Suprapubic skin (tissue), 4 donors: ENCODE data around the gene GLRB. TPM values are rescaled to one million over a fixed set of nuclear protein-coding genes. Genes with fewer than 3 reads are reported as not detected.

Experiments used
- DNase-seq, 2 donors: peaks; one replicate each; pipeline ENCODE4 v3.0.0-alpha.2; 2019; ENCODE audit warnings: low spot score in 2 of 2
- H3K27ac ChIP-seq: fragments of 200-600 bp; sonication (generic); one replicate; pipeline ENCODE4 v1.5.1; 2019
- H3K27me3 ChIP-seq: fragments of 200-600 bp; sonication (generic); one replicate; pipeline ENCODE4 v1.5.1; 2019
- H3K36me3 ChIP-seq: fragments of 200-600 bp; sonication (generic); one replicate; pipeline ENCODE4 v1.5.1; 2019
- H3K4me1 ChIP-seq: fragments of 200-600 bp; sonication (generic); one replicate; pipeline ENCODE4 v1.5.1; 2019
- H3K4me3 ChIP-seq: fragments of 200-600 bp; sonication (generic); one replicate; pipeline ENCODE4 v1.5.1; 2019; ENCODE audit warnings: mild to moderate bottlenecking
- H3K9me3 ChIP-seq: fragments of 200-600 bp; sonication (generic); one replicate; pipeline ENCODE4 v1.5.1; 2019
- EP300 ChIP-seq: sonication (generic); formaldehyde crosslinking; IDR thresholded peaks from one replicate; pipeline ENCODE4 v1.6.1; 2017; ENCODE audit warnings: antibody characterized with exemption
- POLR2A ChIP-seq, 2 donors: fragments of 450-650 bp; IDR thresholded peaks; one replicate each; pipeline ENCODE4 v1.6.1; 2017; ENCODE audit warnings: antibody characterized with exemption in 2 of 2, mild to moderate bottlenecking in 2 of 2, moderate library complexity in 2 of 2
- POLR2AphosphoS5 ChIP-seq, 3 donors: sonication (generic); formaldehyde crosslinking; IDR thresholded peaks; one replicate each; pipeline ENCODE4 v1.6.1; 2017; ENCODE audit warnings: antibody characterized with exemption in 3 of 3
- WGBS: methylation state at CpG from one replicate; pipeline ENCODE4 v1.1.5; 2018; 5-methylcytosine and 5-hydroxymethylcytosine counted together
- total RNA-seq, 4 donors: library from RNA; depleted of rRNA; stranded (reverse); fragments of >200 nt; gene quantifications; one replicate each; pipeline ENCODE4 v1.1.0, GENCODE V29; 2016
- TF ChIP-seq, protein P1 (sequence below), 2 donors: fragments of 200-600 bp in 1 of 2; fragments of 450-650 bp in 1 of 2; sonication (generic) in 1 of 2; IDR thresholded peaks; one replicate each; pipeline ENCODE4 v1.5.1; 2016 to 2019; ENCODE audit warnings: antibody characterized with exemption in 2 of 2, mild to moderate bottlenecking in 1 of 2, moderate library complexity in 1 of 2

GLRB gene
- total RNA-seq, 4 donors from 2014 or later = 0.87 to 4.3 (median 3.7) TPM

DNA sequence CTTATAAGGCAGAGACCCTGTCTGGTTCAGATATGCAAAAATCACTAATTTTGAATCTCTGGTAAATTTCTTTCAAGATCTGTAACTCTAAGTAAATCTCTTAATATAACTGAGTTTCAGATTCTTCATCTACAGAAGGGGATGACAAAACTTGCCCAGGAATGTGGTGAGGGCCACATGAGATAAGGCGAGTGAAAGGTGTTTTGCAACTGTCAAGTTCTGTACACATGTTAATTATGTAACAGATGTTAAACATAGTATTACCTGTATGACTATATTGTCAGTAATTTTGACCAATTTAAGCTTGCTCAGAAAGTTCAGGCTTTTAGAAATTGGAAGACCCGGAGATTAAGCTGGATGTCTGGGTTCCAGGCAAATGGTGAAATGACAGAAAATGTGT lies 549 bp upstream of the GLRB start:
- TF ChIP-seq, protein P1, sequence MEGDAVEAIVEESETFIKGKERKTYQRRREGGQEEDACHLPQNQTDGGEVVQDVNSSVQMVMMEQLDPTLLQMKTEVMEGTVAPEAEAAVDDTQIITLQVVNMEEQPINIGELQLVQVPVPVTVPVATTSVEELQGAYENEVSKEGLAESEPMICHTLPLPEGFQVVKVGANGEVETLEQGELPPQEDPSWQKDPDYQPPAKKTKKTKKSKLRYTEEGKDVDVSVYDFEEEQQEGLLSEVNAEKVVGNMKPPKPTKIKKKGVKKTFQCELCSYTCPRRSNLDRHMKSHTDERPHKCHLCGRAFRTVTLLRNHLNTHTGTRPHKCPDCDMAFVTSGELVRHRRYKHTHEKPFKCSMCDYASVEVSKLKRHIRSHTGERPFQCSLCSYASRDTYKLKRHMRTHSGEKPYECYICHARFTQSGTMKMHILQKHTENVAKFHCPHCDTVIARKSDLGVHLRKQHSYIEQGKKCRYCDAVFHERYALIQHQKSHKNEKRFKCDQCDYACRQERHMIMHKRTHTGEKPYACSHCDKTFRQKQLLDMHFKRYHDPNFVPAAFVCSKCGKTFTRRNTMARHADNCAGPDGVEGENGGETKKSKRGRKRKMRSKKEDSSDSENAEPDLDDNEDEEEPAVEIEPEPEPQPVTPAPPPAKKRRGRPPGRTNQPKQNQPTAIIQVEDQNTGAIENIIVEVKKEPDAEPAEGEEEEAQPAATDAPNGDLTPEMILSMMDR (IDR thresholded peaks at IDR 0.05) = no peak
- TF ChIP-seq POLR2A (IDR thresholded peaks at IDR 0.05) (no peak), EP300 (no peak), POLR2AphosphoS5 (IDR thresholded peaks at IDR 0.05) (no peak)
- peak overlapping the region; percentile 72 for H3K4me3 ChIP-seq

GRCh38 chr4:157076578-157076947 lies 613 bp downstream of the GLRB start:
- no peak for TF ChIP-seq POLR2AphosphoS5 (IDR thresholded peaks at IDR 0.05)
- H3K27me3 ChIP-seq = peaks cover 11% of the 10 kb centered on the region

More for the DNA sequence above, 549 bp upstream of the GLRB start:
- H3K9me3 ChIP-seq = no peaks in the 10 kb centered on the region
- no peak overlapping the region for H3K27ac ChIP-seq
- peaks cover 11% of the 10 kb centered on the region for H3K27me3 ChIP-seq
- no peak for DNase-seq
- peaks cover 13% of the 10 kb centered on the region for H3K4me1 ChIP-seq
- H3K36me3 ChIP-seq = no peaks in the 10 kb centered on the region
- 60% methylated on average over 2 of the region's 2 CpGs for WGBS

DNA sequence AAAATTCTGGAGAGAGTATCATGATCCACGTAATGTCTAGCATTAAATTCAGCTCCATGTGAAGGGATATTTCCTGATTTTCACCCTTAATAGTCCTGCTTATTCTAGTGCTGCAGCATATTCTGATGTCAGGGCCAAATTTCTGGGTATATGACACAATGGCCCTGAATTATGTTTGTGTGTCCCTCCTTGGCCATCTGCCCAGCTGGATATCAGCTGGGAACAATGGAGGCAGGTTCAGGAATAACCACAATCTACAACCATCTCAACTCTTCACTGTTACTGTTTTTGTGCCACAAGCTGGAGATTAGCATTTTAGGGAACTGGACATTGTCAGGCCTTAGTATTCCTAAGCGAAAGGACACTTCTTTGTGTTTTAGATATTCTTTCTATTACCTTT lies 3.5 kb downstream of the GLRB start:
- WGBS = 94% methylated on average over 2 of the region's 2 CpGs
- DNase-seq = no peak
- no peak overlapping the region for H3K4me3 ChIP-seq
- H3K4me1 ChIP-seq = peaks cover 13% of the 10 kb centered on the region
- no peaks in the 10 kb centered on the region for H3K36me3 ChIP-seq
- H3K27ac ChIP-seq = no peak overlapping the region
- TF ChIP-seq POLR2A (IDR thresholded peaks at IDR 0.05) (no peak), EP300 (no peak), POLR2AphosphoS5 (IDR thresholded peaks at IDR 0.05) (no peak)
- TF ChIP-seq, protein P1 (IDR thresholded peaks at IDR 0.05) = no peak
- H3K9me3 ChIP-seq = no peaks in the 10 kb centered on the region
- peaks cover 11% of the 10 kb centered on the region for H3K27me3 ChIP-seq

More at GRCh38 chr4:157076578-157076947, 613 bp downstream of the GLRB start:
- Histone ChIP-seq H3K4me1 (peaks cover 13% of the 10 kb centered on the region), H3K27ac (peak overlapping the region; percentile 60), H3K4me3 (peak overlapping the region; percentile 72), H3K36me3 (no peaks in the 10 kb centered on the region), H3K9me3 (no peaks in the 10 kb centered on the region)
- DNase-seq = no peak
- WGBS = 0% methylated on average over 8 of the region's 8 CpGs

DNA sequence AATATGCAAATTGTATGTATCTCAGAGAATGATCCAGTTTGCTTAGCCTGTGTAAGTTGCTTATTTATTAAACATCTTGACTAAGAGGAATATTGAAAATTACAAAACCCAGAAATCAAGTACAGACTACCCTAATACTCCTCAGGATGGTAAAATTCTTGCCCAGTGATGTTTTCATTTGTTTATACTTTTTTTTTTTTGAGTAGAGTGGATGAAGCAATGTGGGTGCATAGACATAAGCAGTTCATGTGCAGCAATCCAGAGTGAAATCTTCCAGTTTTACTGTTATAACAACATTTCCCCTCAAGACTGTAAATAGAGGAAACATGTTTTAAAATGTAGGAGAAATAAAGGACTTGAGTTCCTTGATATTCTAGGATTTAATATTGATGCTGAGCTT lies 4.7 kb downstream of the GLRB start:
- H3K4me1 ChIP-seq = peaks cover 11% of the 10 kb centered on the region
- DNase-seq = no peak
- H3K27me3 ChIP-seq = peaks cover 8% of the 10 kb centered on the region
- TF ChIP-seq POLR2A (IDR thresholded peaks at IDR 0.05) (no peak), EP300 (no peak), POLR2AphosphoS5 (IDR thresholded peaks at IDR 0.05) (no peak)
- TF ChIP-seq, protein P1 (IDR thresholded peaks at IDR 0.05) = no peak
- H3K4me3 ChIP-seq = no peak overlapping the region
- H3K9me3 ChIP-seq = no peaks in the 10 kb centered on the region
- no peaks in the 10 kb centered on the region for H3K36me3 ChIP-seq
- no peak overlapping the region for H3K27ac ChIP-seq

DNA sequence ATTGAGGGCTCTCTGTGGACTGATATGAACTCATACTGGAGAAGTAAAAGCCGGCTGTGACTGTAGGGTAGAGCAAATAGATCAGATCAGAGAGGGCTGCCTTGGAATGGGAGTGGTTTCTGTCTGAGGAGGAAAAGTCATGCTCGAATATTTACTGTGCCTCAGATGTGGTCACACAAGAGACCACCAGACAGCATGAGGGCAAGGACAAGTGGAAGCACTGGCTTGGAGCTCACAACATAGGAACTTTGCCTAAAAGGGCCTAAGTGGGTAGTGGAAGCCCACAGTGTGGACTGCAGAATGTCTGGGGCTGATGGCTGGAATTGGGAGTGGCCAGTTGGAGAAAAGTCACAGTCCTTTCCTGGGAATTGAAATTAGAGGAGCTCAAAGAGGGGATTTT lies 19.8 kb downstream of the GLRB start:
- WGBS = 84% methylated on average over 2 of the region's 2 CpGs
- TF ChIP-seq POLR2A (IDR thresholded peaks at IDR 0.05) = no peak
- no peak for TF ChIP-seq EP300
- TF ChIP-seq, protein P1 (IDR thresholded peaks at IDR 0.05) = no peak
- TF ChIP-seq POLR2AphosphoS5 (IDR thresholded peaks at IDR 0.05) = no peak
- Histone ChIP-seq H3K9me3 (no peaks in the 10 kb centered on the region), H3K27me3 (no peaks in the 10 kb centered on the region), H3K4me1 (no peaks in the 10 kb centered on the region), H3K27ac (no peak overlapping the region), H3K4me3 (no peak overlapping the region), H3K36me3 (no peaks in the 10 kb centered on the region)
- DNase-seq = no peak

DNA sequence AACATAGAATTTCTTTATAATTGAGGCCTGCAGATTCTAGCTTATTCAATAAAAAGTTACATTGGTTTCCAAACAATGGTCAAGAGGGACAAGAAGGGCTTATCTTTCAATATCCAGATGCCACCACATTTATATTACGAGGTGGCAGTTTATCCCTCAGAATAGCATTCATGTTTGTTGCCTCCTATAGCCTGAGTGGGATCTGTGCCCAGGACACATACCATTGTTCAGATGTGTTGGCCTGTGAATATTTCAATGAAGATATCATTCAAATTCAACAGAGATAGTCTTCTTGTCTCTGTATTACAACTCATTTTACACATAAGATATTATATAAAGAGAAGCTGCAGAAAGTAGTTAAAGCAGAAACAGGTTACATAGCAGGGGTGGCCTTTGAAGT lies 20.5 kb downstream of the GLRB start:
- Histone ChIP-seq H3K27me3 (no peaks in the 10 kb centered on the region), H3K4me1 (no peaks in the 10 kb centered on the region), H3K27ac (no peak overlapping the region), H3K4me3 (no peak overlapping the region), H3K36me3 (no peaks in the 10 kb centered on the region), H3K9me3 (no peaks in the 10 kb centered on the region)
- TF ChIP-seq POLR2AphosphoS5 (IDR thresholded peaks at IDR 0.05) = no peak
- TF ChIP-seq, protein P1 (IDR thresholded peaks at IDR 0.05) = no peak
- WGBS = 88% methylated on average over 1 of the region's 1 CpG
- no peak for DNase-seq
